GM19043 (cell line): Measurements from ENCODE around the gene KRT6C.
"Not testable (repeated sequence)": the region's sequence is repeated elsewhere in the genome, so short reads cannot be mapped to it uniquely, and the experiment has no call there.

Experiments
- ATAC-seq: cut with Tn5 transposase; IDR thresholded peaks from one replicate; pipeline ENCODE4 v1.9.1; 2021; ENCODE audit warnings: low read depth; ENCODE audit not compliant: unreplicated experiment

Gene KRT6C

DNA sequence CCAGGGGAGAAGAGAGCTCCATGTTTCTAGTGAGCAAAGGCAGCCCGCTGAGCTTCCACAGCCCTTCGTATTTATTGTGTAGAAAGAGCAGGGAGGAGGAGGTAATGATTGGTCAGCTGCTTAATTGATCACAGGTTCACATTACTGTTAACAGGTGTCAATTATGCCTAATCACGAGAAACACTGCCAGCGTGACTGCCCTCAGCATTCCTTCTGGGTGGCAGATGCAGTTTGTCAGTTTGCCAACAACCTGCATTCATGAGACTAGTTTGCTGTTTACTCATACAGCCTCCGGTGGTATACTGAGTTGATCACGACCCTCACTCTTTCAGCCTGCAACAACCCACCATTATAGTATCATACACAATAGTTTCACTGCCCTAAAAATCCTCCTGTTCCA lies 27.0 kb upstream of the KRT6C start:
- not testable (repeated sequence) for ATAC-seq

DNA sequence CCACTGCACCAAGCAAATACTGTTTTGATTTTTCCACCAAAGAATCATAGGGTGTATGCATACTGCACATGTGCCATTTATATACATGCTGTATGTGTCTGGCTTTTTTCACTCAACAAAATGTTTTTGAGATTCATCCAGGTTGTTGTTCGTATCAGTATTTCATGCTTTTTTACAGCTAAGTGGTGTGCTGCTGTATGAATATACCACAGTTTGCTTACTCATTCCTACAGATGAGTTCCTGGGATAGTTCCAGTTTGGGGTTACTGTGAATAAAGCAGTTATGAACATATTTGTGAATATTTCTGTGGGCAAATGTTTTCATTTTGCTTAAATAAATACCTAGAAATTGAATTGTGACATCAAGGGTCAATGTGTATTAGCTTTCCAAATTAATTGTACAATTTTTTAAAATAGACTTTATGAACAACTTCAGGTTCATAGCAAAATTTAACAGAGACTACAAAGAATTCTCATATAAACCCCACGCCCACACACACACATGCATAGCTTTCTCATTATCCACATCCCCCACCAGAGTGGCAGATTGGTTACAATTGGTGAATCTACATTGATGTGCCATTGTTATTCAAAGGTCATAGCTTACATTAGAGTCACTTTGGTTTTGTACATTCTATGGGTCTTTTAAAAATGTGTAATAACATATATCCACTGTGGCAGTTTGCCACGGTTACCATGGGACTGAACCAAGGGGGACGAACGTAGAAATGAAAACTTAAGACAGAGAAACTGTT lies 26.4 kb upstream of the KRT6C start:
- no peak for ATAC-seq

DNA sequence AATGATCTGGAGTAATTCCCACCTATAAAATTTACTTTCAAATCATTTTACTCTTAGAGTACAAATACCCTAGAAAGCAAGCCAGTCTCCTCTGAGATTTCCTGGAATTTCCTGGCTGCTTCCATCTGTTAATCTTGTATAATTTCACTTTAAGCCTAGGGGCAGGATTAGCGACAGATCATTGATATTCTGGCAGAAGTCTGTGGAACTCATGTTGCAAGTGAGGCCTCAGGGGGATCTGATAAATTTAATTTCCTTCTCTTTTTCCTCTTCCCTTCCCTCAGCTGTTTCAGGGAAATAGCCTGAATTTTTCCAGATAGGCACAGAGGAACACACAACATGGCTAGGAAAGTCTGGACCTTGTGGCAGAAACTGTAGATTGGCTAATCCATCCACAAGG lies 25.3 kb upstream of the KRT6C start:
- no peak for ATAC-seq

DNA sequence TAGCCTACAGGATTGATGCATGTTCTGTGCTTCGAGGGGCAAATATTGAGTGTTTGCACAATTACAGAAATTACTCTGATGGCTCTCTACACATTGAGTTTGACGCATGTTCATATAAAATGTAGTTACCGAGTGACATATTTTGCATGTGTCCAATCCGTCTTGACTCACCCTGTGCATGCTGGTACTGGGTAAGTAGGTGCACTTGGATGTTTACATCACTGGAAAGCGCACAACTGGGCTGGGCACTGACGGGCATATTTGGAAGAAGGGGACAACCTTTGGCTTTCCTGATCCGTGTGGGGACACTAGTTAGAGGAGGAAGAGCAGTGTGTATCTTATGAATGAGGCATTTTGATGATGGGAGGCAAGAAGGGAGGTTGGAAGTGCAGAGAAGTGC lies 24.4 kb upstream of the KRT6C start:
- ATAC-seq: no peak

DNA sequence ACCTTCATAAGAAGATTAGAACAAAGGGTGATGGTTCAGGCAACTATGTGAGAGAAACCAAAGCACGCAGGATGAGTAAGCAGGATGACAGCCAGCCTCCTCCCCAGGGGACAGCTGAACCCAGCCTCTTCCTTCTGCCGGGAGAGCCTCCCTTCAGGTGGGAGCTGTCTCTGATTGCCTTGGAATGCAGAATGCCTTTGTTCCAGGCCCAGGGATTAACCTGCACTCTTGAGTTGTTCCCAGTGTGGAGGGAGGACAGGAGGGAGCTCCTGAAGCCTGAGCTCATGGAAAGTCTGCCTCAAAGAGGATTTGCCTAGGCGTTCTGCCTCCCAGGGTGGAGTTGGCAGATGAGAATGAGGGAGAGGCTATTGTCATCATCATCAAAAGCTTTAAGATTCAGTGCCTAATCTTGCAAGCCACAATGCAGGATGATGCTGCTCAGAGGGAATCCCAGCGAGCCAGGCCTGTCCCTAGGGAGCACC lies 23.0 kb upstream of the KRT6C start:
- ATAC-seq: no peak

DNA sequence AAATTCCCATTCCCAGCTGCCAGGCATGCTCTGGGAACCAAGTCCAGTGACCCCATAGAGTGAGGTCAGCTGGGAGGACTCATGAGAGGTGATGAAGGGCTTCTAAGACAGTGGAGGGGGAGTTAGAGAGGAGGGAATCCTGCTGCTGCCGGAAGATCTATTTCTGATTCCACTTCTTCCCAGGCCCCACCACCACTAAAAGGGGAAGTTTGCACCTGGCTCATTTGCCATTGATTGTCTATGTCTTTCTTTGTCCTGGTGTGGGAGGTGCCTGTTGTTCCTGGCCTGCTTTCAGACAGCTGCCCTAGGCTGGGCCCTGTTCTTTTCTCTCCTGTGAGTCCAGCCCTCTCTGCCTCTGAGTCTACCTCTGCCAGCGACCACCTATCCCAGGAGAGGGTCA lies 22.4 kb upstream of the KRT6C start:
- no peak for ATAC-seq

DNA sequence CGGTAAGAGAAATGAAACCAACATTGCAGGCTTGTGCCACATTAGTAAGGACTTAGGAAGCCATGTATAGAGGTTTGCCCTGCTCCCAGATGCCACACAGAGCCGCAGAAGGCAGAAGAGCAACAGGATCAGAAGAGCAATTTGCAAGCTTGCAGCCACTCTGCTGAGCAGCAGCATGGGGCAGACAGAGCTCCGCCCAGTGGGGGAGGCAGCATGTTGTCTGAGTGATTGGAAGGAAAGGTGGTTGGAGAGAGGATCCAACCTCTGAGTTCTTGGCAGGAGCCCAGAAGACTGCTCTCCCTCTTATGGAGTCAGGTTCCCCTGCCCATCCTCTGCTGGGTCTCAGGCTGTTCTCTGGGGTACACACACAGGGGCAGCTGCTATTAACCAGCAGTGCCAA lies 21.8 kb upstream of the KRT6C start:
- no peak for ATAC-seq

DNA sequence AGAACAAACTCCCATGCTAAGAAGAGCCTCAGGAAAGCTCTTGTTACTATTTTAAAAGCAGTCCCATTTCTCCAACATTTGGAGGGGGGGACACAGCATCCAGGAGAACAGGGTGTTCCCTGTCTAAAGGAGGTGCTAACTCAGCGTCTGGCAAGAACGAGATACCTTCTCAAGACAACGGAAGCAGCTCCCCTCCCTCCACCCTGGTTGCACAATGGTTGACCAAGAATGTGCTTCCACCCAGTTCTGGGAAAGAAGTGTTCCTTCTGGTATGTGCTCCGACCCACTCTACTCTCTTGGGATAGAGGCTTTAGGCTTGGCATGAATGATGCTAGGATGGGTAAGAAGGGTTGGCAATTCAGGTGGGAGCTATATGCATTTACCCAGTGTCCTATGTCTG lies 20.9 kb upstream of the KRT6C start:
- no peak for ATAC-seq

DNA sequence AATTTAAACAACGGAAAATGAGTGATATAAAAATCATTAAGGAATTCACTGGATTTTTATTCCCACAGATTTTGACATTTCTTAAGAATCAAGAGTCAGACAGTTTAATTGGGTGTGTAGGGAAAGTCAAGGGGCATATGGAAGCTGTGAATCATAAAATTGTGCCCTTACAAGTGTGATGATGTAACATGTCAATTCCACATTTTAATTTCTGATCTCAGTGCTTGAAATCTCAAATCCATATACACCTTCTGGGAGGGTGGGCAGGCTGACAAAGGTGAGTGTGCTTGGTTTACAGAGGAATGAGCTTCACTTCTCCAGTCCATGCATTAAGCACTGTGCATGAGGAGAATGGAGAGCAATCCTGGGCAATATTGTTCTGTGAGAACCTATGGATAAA lies 20.5 kb upstream of the KRT6C start:
- ATAC-seq: no peak

DNA sequence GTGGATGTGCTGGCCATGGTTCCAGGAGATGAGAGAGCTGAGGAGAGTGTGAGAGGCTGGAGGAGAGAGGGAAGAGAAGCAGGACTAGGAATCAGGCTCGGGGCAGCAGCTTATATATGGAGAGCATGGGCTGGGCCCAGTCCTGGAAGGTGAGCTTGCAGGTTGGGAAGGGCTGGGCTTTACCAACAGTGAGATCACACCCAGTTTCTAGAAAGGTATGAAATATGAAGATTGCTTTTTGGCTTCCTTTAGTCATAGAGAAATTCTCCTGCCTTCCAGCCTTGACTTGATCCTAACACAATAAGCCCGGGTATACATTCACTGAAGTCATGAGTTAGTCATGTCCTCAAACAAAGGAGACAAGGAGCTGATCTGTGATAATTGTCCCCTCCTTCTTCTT lies 19.6 kb upstream of the KRT6C start, which contains the start of gene KRT6A:
Gene KRT6A, minus strand, starts transcription at position 86 of the 400 bp plus-strand sequence. Its CDS starts 69 bp downstream, at position 17.
- no peak for ATAC-seq

DNA sequence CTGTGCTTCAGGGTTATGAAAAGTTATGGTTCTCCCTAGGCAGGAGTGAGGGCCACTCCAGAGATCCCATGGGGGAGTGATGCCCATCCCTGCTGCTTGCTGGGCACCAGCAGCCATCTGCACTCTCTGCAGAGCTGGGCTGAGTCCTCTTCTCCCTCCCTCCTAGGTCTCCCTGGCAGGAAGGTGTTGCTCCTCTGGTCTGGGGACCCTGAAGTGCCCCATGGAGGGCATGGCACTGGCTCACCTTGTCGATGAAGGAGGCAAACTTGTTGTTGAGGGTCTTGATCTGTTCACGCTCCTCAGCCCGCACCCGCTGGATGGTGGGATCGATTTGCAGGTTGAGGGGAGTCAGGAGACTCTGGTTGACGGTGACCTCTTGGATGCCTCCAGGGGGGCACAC lies 18.8 kb upstream of the KRT6C start:
- not testable (repeated sequence) for ATAC-seq

DNA sequence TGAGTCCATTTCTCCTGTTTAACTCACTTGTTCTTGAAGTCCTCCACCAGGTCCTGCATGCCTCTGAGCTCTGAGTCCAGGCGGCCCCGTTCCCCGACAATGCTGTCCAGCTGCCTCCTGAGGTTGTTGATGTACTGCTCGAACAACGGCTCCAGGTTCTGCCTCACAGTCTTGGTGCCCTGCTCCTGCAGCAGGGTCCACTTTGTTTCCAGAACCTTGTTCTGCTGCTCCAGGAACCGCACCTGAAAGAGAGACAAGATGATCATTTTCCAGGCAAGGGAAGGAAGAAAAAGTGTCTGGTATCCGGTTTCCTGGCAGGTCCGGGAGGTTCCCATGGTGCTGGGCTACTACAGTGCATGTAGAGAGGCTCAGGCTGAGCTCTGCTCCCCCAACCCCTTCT lies 17.9 kb upstream of the KRT6C start:
- not testable (repeated sequence) for ATAC-seq

DNA sequence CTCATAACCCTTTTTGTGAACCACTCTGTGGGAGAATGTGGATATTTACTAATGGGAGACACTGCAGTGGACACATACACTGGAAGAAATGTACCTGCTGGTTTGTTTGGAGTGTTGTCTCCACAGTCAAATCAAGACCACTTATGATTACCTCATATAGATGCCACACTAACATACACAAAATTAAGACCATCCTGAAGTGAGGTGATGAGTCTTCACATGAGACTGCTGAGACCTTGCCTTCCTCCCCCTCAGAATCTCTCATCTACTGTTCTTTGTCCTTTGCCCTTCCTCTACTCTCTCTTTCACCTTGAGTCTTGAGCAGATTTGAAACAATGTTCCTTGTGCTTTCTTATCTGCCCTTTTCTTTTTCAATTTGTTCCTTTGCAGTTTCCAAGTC lies 15.1 kb upstream of the KRT6C start:
- ATAC-seq: no peak

DNA sequence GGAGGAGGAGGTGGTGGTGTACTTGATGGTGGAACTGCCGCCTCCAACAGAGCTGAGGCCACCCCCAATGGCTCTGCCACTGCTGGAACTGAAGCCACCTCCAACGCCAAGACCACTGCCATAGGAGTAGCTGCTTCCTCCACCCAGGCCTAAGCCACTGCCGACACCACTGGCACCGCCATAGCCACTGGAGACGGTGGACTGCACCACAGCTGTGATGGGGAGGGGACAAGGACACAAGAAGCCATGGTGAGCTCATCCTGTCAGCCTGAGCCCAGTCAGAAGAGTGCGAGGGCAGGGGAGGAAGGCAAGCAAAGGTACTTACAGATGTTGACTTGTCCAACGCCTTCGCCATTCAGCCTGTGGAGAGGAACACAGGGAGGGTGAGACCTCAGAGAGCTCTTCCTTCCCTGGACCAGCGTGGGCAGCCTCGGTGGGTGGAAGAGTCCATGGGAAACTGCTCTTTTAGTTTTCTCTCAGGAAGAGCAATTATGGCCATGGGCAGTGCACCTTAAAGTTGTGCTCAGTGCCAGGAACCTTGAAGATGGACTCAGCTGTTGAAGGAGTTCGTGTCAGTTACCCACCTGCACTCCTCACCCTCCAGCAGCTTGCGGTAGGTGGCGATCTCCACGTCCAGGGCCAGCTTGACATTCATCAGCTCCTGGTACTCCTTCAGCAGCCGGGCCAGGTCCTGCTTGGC lies 14.3 kb upstream of the KRT6C start:
- not testable (repeated sequence) for ATAC-seq

DNA sequence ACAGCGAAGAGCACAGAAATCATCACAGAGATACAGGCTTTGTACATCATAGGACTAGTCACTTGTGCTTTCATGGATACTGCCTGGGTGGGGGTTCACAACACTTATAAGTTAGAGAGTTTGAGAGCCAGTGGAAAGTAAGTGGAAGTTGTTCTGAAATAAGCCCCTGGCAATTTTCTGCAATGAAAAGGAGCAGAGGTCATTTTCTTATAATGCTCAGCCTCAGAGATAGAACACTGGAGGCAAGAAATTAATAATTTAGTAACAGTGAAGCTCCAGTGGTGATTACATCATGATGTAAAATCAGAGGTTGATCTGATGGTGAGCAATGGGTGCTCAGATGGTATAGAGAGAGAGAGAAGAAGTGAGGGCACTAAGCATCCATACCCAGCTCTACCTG lies 13.6 kb upstream of the KRT6C start:
- ATAC-seq: no peak

DNA sequence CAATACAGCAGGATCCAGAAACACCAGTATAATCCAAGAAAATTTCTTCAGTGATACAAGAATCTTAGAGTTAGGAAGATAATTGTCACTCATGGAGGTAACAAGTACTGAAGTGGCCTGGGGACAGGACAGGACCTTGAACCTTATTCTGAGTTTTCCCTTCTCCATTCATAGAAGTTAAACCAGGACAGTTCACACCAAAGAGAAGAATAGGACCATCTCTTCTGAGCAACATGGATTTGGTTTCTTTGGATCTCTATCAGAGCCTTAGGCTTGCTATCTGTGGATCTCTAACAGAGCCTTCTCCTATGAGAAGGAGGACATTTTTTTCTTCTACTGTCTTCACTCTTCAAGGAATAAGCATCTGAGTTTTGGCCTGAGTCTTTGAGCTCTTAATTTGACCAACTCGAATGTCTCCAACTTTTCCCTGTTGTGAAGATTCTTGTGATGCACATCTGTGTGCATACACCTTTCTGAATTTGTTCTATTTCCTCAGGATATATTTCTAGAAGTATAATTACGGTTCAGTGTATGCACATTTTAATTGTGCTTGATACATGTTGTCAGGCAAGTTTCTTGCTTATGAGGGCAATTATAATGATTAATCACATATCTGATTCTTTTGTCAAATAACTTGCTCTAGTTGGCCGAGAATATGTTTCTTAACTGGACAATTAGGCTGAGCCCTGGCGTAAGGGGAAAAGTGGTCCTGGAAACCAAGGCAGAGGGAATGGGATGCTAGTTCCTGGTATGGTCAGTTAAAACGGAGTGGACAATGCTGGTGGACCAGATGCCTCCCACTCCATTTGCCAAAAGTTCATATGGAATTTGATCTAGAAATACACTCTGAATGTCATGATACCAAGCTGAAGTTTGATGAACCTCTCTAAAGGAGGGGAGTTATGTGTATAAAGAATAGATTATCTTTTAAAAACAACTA lies 12.8 kb upstream of the KRT6C start:
- ATAC-seq: no peak

DNA sequence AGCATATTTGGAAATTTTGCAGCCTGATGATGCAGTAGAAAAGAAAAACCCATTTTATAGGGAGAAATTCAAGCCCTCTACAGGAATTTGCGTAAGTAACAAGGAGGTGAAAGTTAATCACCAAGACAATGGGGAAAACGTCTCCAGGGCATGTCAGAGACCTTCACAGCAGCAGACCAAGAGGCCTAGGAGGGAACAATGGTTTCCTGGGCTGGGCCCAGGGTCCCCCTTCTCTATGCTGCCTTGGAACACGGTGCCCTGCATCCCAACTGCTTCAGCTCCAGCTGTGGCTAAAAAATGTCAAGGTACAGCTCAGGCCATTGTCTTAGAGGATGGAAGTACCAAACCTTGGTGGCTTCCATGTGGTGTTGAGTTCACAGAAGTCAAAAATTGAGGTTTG lies 6.5 kb upstream of the KRT6C start:
- ATAC-seq: no peak

DNA sequence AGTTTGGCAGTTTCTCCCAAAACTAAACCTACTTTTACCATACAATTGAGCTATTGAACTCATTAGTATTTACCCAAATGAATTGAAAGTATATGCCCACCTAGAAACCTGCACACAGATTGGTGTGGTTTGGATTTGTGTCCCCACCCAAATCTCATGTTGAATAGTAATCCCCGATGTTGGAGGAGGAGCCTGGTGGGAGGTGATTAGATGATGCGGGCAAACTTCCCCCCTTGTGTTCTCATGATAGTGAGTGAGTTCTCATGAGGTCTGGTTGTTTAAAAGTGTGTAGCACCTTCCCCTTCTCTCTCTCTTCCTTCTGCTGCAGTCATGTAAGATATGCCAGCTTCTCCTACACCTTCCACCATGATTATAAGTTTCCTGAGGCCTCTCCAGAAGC lies 4.0 kb upstream of the KRT6C start:
- no peak for ATAC-seq

DNA sequence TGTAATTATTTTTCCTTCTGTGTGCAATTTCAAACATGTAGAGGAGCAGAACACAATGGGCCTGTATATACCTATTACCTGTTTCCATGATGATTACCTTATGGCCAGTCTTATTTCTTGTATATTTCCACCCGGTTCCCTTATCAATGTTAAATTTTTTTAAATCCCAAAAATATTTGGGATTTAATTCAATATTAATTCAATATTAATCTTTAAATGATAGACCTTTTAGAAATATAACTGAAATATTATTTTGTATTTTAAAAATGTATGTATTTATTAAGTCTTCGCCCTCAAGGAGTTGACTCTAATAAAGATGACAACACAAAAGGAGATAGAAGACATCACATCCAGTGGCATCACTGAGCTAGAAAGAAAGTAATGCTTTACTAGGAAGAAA lies 607 bp upstream of the KRT6C start:
- no peak for ATAC-seq

DNA sequence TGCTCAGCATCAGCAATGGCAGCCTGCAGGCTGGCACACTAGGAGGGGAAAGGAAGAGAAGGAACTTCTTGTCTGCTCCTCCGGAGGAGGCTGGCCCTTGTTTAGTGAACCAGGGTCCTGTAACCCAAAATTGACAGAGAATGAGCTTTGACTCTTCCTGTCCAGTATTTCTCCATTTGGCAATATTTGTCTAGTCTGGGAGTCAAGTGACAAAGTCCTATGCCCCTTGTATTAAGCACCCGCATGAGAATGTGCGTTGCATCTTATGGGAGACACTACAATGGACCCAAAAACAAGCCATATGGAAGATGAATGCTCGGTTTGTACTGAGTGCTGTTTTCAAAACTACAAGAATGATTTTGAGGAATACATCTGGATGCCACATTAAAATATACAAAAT lies 3.8 kb downstream of the KRT6C start:
- ATAC-seq: no peak

DNA sequence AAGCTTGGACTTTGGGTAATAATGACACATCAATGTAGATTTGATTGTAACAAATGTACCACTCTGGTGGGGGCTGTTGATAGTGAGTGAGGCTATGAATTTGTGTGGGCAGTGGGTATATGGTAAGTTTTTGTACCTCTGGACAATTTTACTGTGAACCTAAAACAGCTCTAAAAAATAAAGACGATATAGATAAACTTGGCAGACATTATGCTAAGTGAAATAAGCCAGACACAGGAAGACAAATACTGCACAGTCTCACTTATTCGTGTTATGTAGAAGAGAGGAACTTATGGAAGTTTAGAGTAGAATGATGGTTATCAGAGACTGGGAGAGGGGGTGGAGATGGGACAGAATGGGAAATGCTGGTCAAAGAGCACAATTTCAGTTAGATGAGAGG lies 8.7 kb downstream of the KRT6C start:
- no peak for ATAC-seq
